Measurements from ENCODE around the gene FAM120A.

FAM120A gene

GRCh38 chr9:93447655-93448054 is 3.8 kb upstream of the FAM120A start:
- no peak for DNase-seq

GRCh38 chr9:93451849-93452709 is 594 bp downstream of the FAM120A start:
- no peak for DNase-seq

- no peak for DNase-seq
These were observed 1.2 kb downstream of the FAM120A start for GRCh38 chr9:93452710-93453046.

GRCh38 chr9:93453047-93453914 is 1.8 kb downstream of the FAM120A start, which contains the start of gene FAM120AOS:
Gene FAM120AOS, minus strand, starts transcription at chr9:93453581. Its CDS starts 872 bp downstream, at chr9:93452709.
- peak; percentile 11 for DNase-seq

- DNase-seq, result no peak
These were observed 4.5 kb downstream of the FAM120A start for GRCh38 chr9:93456022-93456421.

GRCh38 chr9:93456504-93456903 is 5.0 kb downstream of the FAM120A start:
- DNase-seq, result no peak

- DNase-seq, result no peak
These were observed 5.5 kb downstream of the FAM120A start for GRCh38 chr9:93457006-93457405.

GRCh38 chr9:93458712-93459111 is 7.2 kb downstream of the FAM120A start:
- no peak for DNase-seq

GRCh38 chr9:93459432-93459847 is 8.0 kb downstream of the FAM120A start:
- no peak for DNase-seq

- no peak for DNase-seq
These were observed 9.4 kb downstream of the FAM120A start for GRCh38 chr9:93460689-93461413.

GRCh38 chr9:93461414-93461743 is 9.9 kb downstream of the FAM120A start:
- DNase-seq, result no peak

GRCh38 chr9:93461821-93462220 is 10.3 kb downstream of the FAM120A start:
- no peak for DNase-seq

GRCh38 chr9:93463638-93464248 is 12.3 kb downstream of the FAM120A start:
- no peak for DNase-seq

GRCh38 chr9:93464395-93464794 is 12.9 kb downstream of the FAM120A start:
- no peak for DNase-seq

GRCh38 chr9:93464876-93465275 is 13.4 kb downstream of the FAM120A start:
- no peak for DNase-seq

- DNase-seq, result no peak
These were observed 14.4 kb downstream of the FAM120A start for GRCh38 chr9:93465855-93466254.

GRCh38 chr9:93466416-93467061 is 15.1 kb downstream of the FAM120A start:
- no peak for DNase-seq

GRCh38 chr9:93467062-93467416 is 15.6 kb downstream of the FAM120A start:
- DNase-seq, result no peak

- DNase-seq, result no peak
These were observed 16.0 kb downstream of the FAM120A start for GRCh38 chr9:93467462-93467861.

- no peak for DNase-seq
These were observed 17.4 kb downstream of the FAM120A start for GRCh38 chr9:93468763-93469456.

GRCh38 chr9:93470391-93470790 is 18.9 kb downstream of the FAM120A start:
- no peak for DNase-seq

GRCh38 chr9:93471124-93471523 is 19.6 kb downstream of the FAM120A start:
- no peak for DNase-seq

Measured in cortex of kidney (tissue), 1 donor.